ENCODE measurements around the gene NPTX1. TPM values are rescaled to one million over a fixed set of nuclear protein-coding genes. Genes with fewer than 3 reads are reported as not detected.

Gene NPTX1
- total and polyA plus RNA-seq, 2 of the 13 experiments (the other 11 are each of a cell fraction or from before 2014, with no cell fraction given): 0.01 TPM; not detected in 1

GRCh38 chr17:80474231-80474960 is 2.0 kb downstream of the NPTX1 start:
- FAIRE-seq: no peak
- H3K36me3 ChIP-seq (replicated peaks in 1 of 2; ENCODE audit: control insufficient read depth in 1 of 2, insufficient read depth in 2 of 2, low read length in 2 of 2): no peaks in the 10 kb centered on the region
- ATAC-seq: no peak
- peaks cover 65 to 99% of the 10 kb centered on the region in 2 experiments for H3K27me3 ChIP-seq (ENCODE audit: control insufficient read depth in 1 of 2, insufficient read depth in 2 of 2, low read length in 2 of 2)
- DNase-seq (ENCODE audit: low spot score): no peak
- H3K4me1 ChIP-seq (ENCODE audit: insufficient read depth, low read length): peaks cover 33% of the 10 kb centered on the region
- TF ChIP-seq FOXP4 (CRISPR knock-in tag; IDR thresholded peaks at IDR 0.05) (no peak), ZNF547 (CRISPR knock-in tag; IDR thresholded peaks at IDR 0.05) (0 out of 2 replicates have a peak, but pooled peaks have one; percentile 25)
- no peak overlapping the region for H2AFZ ChIP-seq (ENCODE audit: low read length)
- ChIA-PET CTCF (ENCODE audit: low intra/inter-chr PET ratio, low total read pairs) (no interaction called here), POLR2A (interaction anchor here (1.5 kb wide), 1 partner anchor 20 kb away, joined by 8 read pairs; no protein-coding TSS in a partner anchor)
- H4K20me1 ChIP-seq (ENCODE audit: insufficient read depth, low read length): peaks cover 21% of the 10 kb centered on the region; the same call in 1 of the 2 replicates
- no peak overlapping the region for H3K4me2 ChIP-seq (ENCODE audit: low read depth, low read length)
- H3K9ac ChIP-seq (ENCODE audit: insufficient read depth, low read depth, low read length): no peak overlapping the region
- in situ Hi-C loops (cut with HindIII; ENCODE audit: extremely low pct_ligation_motif_present, low pct_unique_long_range_greater_than_20kb) (no loop called here), intact Hi-C loops (cut with micrococcal nuclease; ENCODE audit: unreplicated experiment) (no loop called here)
- no peak overlapping the region for H3K4me3 ChIP-seq (replicated peaks in 1 of 3; ENCODE audit: insufficient read depth in 1 of 3, low read depth in 2 of 3, low read length in 3 of 3)
- no peaks in the 10 kb centered on the region for H3K9me3 ChIP-seq (ENCODE audit: low read length)
- no peaks in the 10 kb centered on the region for H3K79me2 ChIP-seq (ENCODE audit: insufficient read depth, low read length)
- no peak overlapping the region for H3K27ac ChIP-seq (ENCODE audit: extremely low read length, insufficient read depth, low read length)
- no TSS peak for BruUV-seq (replicated peaks)
- WGBS (ENCODE audit: low lambda C conversion rate): 16% methylated on average over 14 of the region's 16 CpGs

GRCh38 chr17:80473701-80474100 is 2.7 kb downstream of the NPTX1 start:
- H3K4me2 ChIP-seq (ENCODE audit: low read depth, low read length): no peak overlapping the region
- CTCF ChIA-PET (ENCODE audit: low intra/inter-chr PET ratio, low total read pairs): no interaction called here
- no peak overlapping the region for H3K27ac ChIP-seq (ENCODE audit: extremely low read length, insufficient read depth, low read length)
- DNase-seq (ENCODE audit: low spot score) (no peak), ATAC-seq (no peak), FAIRE-seq (no peak)
- in situ Hi-C loops (cut with HindIII; ENCODE audit: extremely low pct_ligation_motif_present, low pct_unique_long_range_greater_than_20kb) (no loop called here), intact Hi-C loops (cut with micrococcal nuclease; ENCODE audit: unreplicated experiment) (no loop called here)
- peaks cover 60 to 99% of the 10 kb centered on the region in 2 experiments for H3K27me3 ChIP-seq (ENCODE audit: control insufficient read depth in 1 of 2, insufficient read depth in 2 of 2, low read length in 2 of 2)
- no peaks in the 10 kb centered on the region for H3K79me2 ChIP-seq (ENCODE audit: insufficient read depth, low read length)
- no peak overlapping the region for H2AFZ ChIP-seq (ENCODE audit: low read length)
- no peaks in the 10 kb centered on the region for H3K9me3 ChIP-seq (ENCODE audit: low read length)
- BruUV-seq (replicated peaks): no TSS peak
- H3K36me3 ChIP-seq (replicated peaks in 1 of 2; ENCODE audit: control insufficient read depth in 1 of 2, insufficient read depth in 2 of 2, low read length in 2 of 2): no peaks in the 10 kb centered on the region
- H3K4me1 ChIP-seq (ENCODE audit: insufficient read depth, low read length): peaks cover 28% of the 10 kb centered on the region
- H3K9ac ChIP-seq (ENCODE audit: insufficient read depth, low read depth, low read length): no peak overlapping the region
- WGBS (ENCODE audit: low lambda C conversion rate): 25% methylated on average over 7 of the region's 7 CpGs
- POLR2A ChIA-PET: interaction anchor here (2.0 kb wide), 1 partner anchor 19 kb away, joined by 10 read pairs; no protein-coding TSS in a partner anchor
- H4K20me1 ChIP-seq (ENCODE audit: insufficient read depth, low read length): peaks cover 18% of the 10 kb centered on the region; the same call in 1 of the 2 replicates
- H3K4me3 ChIP-seq (replicated peaks in 1 of 3; ENCODE audit: insufficient read depth in 1 of 3, low read depth in 2 of 3, low read length in 3 of 3): no peak overlapping the region
- TF ChIP-seq ZFP37 (CRISPR knock-in tag; IDR thresholded peaks at IDR 0.05; ENCODE audit: borderline replicate concordance) (no peak), CEBPB (IDR thresholded peaks at IDR 0.05; ENCODE audit: borderline replicate concordance, low read depth, low read length) (no peak), KLF13 (CRISPR knock-in tag; IDR thresholded peaks at IDR 0.05) (no peak), ZBTB49 (CRISPR knock-in tag; IDR thresholded peaks at IDR 0.05; ENCODE audit: borderline replicate concordance) (no peak), ZNF382 (CRISPR knock-in tag; IDR thresholded peaks at IDR 0.05; ENCODE audit: borderline replicate concordance) (no peak), ZNF414 (CRISPR knock-in tag; IDR thresholded peaks at IDR 0.05) (no peak), KAT2B (IDR thresholded peaks at IDR 0.05; ENCODE audit: borderline replicate concordance, low read depth, low read length) (no peak), BHLHE40 (IDR thresholded peaks at IDR 0.05; ENCODE audit: low read length) (no peak), ZNF597 (CRISPR knock-in tag; IDR thresholded peaks at IDR 0.05) (no peak)
